Activated CD4-positive, CD25-positive, alpha-beta regulatory T cell treated with anti-CD3 and anti-CD28 coated beads, Interleukin-2, amount 50 U/mL, for 72 hours (primary cell): Measurements from ENCODE around the gene PTGDR.

Experiments used
- DNase-seq: peaks from one replicate; pipeline ENCODE4 v3.0.0; 2021

The PTGDR gene

DNA sequence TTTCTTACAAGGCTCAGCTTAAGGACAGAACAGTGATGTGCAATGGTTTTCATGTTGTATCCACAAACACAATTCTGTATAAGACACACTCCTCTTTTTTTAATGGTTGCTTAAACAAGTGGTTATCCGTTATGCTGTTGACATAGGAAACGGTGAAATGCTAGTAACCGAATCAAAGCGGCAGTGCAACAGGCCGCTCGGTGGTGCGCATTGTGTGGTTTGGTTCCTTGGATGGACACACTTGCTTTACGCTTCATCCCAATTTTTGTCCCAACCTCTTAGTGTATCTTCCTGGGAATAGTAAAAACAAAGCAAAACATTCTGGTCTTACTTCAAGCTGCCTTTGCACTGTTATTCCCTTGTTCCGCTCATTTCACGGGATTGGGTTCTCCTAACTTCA, 46.0 kb downstream of the PTGDR start:
- DNase-seq: no peak

DNA sequence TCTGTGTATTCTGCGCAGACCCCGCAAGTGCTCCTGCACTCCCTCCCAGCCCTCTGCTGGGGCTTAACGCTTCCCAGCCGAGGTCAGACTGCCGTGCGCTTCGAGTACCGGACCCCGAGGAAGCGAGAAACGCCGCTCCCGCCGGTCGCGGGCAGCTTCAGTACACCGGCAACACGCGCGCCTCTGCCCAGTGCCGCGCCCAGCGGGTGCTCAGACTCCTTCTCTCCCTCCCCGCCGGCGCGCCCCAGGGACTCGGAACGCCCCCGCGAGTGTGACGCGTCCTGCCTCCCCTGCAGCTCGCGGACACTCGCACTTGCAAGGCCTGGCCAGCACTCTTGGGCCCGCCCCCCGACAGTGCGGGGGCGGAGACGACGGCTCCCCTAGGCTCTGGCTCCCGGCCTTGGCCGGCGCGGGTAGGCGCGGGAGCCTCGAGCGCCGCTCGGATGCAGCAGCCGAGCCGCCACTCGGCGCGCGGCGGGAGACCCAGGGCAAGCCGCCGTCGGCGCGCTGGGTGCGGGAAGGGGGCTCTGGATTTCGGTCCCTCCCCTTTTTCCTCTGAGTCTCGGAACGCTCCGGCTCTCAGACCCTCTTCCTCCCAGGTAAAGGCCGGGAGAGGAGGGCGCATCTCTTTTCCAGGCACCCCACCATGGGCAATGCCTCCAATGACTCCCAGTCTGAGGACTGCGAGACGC, 46.6 kb downstream of the PTGDR start, which contains the start of gene PTGER2:
PTGER2 (plus strand) TSS at position 410 of the 692 bp plus-strand sequence; CDS start at position 647, 237 bp downstream.
- DNase-seq: peak; percentile 80

DNA sequence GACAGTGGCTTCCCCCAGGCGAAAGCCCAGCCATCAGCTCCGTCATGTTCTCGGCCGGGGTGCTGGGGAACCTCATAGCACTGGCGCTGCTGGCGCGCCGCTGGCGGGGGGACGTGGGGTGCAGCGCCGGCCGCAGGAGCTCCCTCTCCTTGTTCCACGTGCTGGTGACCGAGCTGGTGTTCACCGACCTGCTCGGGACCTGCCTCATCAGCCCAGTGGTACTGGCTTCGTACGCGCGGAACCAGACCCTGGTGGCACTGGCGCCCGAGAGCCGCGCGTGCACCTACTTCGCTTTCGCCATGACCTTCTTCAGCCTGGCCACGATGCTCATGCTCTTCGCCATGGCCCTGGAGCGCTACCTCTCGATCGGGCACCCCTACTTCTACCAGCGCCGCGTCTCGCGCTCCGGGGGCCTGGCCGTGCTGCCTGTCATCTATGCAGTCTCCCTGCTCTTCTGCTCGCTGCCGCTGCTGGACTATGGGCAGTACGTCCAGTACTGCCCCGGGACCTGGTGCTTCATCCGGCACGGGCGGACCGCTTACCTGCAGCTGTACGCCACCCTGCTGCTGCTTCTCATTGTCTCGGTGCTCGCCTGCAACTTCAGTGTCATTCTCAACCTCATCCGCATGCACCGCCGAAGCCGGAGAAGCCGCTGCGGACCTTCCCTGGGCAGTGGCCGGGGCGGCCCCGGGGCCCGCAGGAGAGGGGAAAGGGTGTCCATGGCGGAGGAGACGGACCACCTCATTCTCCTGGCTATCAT, 47.3 kb downstream of the PTGDR start:
- peak; percentile 55 for DNase-seq

DNA sequence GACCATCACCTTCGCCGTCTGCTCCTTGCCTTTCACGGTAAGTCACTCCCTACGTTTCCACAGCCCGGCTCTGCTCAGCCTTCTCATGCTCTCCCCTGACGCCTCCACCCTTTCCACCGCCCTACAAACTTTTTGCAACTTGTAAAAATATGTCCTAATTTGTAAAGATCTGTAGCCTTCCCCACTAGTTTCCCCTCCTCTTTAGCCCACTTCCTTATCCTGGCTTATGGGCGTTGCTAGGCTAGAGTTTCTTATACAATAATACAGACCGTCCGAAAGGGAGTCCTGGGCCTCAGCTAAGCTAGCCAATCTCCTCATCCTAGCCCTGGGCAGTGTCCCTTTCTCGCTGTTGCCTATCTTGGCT, 47.8 kb downstream of the PTGDR start:
- DNase-seq: no peak

DNA sequence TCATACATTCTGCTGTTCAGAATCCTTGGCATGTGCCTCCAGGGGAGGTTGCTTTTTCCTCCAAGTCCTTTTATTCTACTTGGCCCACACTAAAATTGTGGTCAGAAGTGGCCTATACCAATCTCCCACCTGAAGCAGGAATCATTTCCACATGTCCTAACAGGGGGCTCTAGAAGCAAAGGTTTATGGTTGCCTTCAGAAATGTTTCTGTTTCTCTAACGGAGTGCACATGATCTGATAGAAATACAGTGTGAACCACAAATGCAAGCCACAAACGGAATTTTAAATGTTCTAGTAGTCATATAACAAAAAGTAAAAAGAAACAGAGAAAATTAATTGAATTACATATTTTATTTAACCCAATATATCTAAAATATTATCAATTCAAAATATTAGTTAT, 50.6 kb downstream of the PTGDR start:
- DNase-seq: no peak

DNA sequence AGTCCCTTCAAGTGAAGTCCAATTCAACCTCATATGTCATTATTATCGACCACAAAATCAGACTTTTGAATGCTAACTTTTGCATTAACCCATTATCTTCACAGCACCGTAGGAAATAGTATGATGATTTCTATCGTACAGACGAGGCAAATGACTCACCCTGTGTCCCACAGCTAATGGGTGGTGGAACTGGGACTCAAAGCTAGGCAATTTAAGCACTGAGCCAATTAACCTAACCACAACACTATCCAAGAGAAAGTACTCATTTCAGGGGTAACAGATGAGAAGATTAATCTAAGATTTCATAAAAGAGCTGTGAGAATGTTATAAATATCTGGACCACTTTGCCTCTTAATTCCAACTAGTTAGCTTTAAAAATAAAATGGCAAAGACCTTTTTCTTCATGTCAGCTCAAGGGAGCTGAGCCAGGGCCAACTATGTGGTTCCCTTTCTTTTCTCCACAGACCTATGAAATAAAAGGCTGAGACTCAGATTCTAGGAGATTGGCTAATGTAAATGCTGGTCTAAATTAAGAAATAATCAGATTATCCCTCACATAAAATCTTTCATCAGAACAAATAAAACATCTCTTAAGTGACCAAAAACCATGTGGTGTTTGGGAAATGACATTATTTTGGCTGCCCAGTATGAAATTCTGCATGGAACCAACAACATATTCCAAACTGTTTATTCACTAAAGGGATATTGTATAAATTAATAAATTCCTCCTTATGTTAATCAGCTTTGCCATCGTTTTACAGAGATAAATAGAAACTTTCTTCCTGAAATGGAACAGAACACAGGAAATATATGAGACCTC, 51.5 kb downstream of the PTGDR start:
- no peak for DNase-seq

DNA sequence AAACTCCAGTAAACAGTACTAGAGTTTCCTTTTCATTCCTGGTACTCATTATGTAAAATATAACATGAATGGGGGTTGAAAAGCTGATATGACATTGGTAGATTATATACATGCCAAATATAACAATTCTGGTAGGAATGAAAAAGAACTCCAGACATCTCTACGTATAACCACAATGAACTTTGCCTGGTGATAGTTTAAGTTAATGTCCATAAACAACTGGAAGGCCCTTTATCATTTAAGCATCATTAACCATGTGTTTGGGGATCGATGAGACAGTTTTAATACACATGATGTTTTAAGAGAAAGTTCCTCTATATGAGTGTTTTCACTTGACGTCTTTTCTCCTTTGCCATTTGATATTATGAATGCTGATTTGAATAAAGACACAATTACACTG, 52.4 kb downstream of the PTGDR start:
- no peak for DNase-seq

DNA sequence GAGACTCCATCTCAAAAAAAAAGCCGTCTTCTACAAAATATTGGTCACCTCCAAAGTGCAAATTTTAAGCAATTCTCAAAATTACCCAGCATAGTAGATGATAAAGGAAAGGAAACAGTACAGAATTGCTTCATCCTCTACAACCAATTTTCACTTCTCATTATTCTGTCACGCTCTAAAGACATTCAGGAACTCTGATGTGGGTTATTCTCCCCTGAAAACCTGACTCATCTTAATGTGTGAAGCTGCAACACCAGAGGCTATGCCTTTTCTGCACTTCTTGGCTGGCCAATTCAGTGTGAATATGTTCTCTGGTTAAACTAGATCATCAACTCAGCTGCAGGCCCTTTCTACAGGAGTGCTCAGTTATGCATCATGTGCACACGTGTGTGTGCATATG, 57.6 kb downstream of the PTGDR start:
- no peak for DNase-seq

DNA sequence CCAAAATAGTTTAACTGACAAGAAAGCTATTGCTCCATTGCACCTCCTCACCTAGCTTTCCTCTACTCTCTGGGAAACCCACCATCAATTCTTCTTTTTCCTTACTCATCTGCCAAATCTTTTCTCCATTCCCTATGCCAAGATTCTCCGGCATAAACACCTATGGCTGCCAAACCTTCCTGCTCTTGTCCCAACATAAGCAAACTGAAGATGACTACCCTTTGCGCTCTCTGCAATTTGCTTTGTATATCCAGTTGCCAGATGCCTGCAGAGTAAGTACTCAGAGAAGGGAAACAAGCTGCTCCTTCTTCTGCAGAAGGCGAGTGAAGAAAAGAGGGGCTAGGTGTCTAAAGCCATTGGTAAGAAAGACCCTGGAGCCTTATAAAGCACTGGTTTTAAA, 58.1 kb downstream of the PTGDR start:
- no peak for DNase-seq
